ENCODE results near the gene TK1.

Gene TK1

DNA sequence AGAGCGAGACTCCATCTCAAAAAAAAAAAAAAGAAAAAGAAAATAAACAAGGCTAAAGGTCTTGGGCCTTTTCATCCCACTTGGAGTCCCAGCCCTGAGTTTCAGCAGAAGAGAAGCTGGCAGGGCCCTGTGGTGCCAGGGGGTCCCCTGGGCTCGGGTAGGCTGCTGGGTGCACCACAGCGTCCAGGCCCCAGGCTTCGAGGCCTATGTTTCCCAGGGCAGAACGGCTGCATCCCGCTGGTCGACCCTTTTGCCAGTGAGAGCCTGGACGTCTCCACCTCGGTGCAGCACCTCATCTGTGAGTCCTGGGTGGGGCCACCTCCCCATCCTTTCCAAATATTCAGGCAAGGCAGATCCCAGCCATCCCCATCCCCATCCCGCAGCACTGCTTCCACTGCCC lies 46.8 kb upstream of the TK1 start:
- Histone ChIP-seq H3K9me3 (ENCODE audit: insufficient read depth, low read length, severe bottlenecking) (no peaks in the 10 kb centered on the region), H3K9ac (ENCODE audit: low read depth, low read length) (no peak overlapping the region), H3K27ac (ENCODE audit: low read length) (no peak overlapping the region), H3K79me2 (ENCODE audit: insufficient read depth, low read length) (no peaks in the 10 kb centered on the region), H3K4me1 (ENCODE audit: insufficient read depth, low read length) (no peaks in the 10 kb centered on the region), H2AFZ (ENCODE audit: low read depth, low read length) (no peak overlapping the region), H3K36me3 (ENCODE audit: insufficient read depth, low read length) (no peaks in the 10 kb centered on the region), H3K27me3 (ENCODE audit: insufficient read depth, low read length, poor library complexity) (no peaks in the 10 kb centered on the region), H3K4me3 (ENCODE audit: low read depth in 1 of 2, low read length in 2 of 2) (no peak overlapping the region), H3K4me2 (ENCODE audit: insufficient read depth, low read length) (no peak overlapping the region), H4K20me1 (ENCODE audit: insufficient read depth, low read length) (no peaks in the 10 kb centered on the region)
- no peak for ATAC-seq (ENCODE audit: insufficient read depth, low read depth)
- TF ChIP-seq, protein P1, sequence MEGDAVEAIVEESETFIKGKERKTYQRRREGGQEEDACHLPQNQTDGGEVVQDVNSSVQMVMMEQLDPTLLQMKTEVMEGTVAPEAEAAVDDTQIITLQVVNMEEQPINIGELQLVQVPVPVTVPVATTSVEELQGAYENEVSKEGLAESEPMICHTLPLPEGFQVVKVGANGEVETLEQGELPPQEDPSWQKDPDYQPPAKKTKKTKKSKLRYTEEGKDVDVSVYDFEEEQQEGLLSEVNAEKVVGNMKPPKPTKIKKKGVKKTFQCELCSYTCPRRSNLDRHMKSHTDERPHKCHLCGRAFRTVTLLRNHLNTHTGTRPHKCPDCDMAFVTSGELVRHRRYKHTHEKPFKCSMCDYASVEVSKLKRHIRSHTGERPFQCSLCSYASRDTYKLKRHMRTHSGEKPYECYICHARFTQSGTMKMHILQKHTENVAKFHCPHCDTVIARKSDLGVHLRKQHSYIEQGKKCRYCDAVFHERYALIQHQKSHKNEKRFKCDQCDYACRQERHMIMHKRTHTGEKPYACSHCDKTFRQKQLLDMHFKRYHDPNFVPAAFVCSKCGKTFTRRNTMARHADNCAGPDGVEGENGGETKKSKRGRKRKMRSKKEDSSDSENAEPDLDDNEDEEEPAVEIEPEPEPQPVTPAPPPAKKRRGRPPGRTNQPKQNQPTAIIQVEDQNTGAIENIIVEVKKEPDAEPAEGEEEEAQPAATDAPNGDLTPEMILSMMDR (IDR thresholded peaks at IDR 0.05; ENCODE audit: borderline replicate concordance, extremely low read depth, low read length, poor library complexity, severe bottlenecking): no peak
- TF ChIP-seq EZH2 (IDR thresholded peaks at IDR 0.05; ENCODE audit: borderline replicate concordance, low read depth, low read length, severe bottlenecking): no peak
- no peak for DNase-seq

DNA sequence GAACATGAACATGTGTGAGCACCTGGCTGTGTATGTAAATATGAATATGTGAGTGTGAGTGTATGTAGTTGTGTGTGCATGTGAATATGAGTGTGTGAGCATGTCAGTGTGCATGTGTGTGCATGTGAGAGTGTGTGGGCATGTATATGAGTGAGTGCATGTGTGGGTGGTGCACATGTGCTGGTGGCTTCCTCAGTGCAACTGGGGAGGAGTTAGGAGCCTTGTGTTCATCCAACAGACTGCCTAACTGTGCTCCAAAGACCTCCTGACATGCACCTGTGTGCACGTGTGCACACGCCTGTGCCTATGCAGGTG lies 46.0 kb upstream of the TK1 start:
- DNase-seq (no peak), ATAC-seq (ENCODE audit: insufficient read depth, low read depth) (no peak)
- Histone ChIP-seq H3K36me3 (ENCODE audit: insufficient read depth, low read length) (no peaks in the 10 kb centered on the region), H3K9ac (ENCODE audit: low read depth, low read length) (no peak overlapping the region), H3K27ac (ENCODE audit: low read length) (no peak overlapping the region), H2AFZ (ENCODE audit: low read depth, low read length) (no peak overlapping the region), H3K9me3 (ENCODE audit: insufficient read depth, low read length, severe bottlenecking) (no peaks in the 10 kb centered on the region), H3K79me2 (ENCODE audit: insufficient read depth, low read length) (no peaks in the 10 kb centered on the region), H3K4me3 (ENCODE audit: low read depth in 1 of 2, low read length in 2 of 2) (no peak overlapping the region), H3K27me3 (ENCODE audit: insufficient read depth, low read length, poor library complexity) (no peaks in the 10 kb centered on the region), H4K20me1 (ENCODE audit: insufficient read depth, low read length) (no peaks in the 10 kb centered on the region), H3K4me2 (ENCODE audit: insufficient read depth, low read length) (no peak overlapping the region), H3K4me1 (ENCODE audit: insufficient read depth, low read length) (no peaks in the 10 kb centered on the region)
- TF ChIP-seq, protein P1 (IDR thresholded peaks at IDR 0.05; ENCODE audit: borderline replicate concordance, extremely low read depth, low read length, poor library complexity, severe bottlenecking): no peak
- TF ChIP-seq EZH2 (IDR thresholded peaks at IDR 0.05; ENCODE audit: borderline replicate concordance, low read depth, low read length, severe bottlenecking): no peak

DNA sequence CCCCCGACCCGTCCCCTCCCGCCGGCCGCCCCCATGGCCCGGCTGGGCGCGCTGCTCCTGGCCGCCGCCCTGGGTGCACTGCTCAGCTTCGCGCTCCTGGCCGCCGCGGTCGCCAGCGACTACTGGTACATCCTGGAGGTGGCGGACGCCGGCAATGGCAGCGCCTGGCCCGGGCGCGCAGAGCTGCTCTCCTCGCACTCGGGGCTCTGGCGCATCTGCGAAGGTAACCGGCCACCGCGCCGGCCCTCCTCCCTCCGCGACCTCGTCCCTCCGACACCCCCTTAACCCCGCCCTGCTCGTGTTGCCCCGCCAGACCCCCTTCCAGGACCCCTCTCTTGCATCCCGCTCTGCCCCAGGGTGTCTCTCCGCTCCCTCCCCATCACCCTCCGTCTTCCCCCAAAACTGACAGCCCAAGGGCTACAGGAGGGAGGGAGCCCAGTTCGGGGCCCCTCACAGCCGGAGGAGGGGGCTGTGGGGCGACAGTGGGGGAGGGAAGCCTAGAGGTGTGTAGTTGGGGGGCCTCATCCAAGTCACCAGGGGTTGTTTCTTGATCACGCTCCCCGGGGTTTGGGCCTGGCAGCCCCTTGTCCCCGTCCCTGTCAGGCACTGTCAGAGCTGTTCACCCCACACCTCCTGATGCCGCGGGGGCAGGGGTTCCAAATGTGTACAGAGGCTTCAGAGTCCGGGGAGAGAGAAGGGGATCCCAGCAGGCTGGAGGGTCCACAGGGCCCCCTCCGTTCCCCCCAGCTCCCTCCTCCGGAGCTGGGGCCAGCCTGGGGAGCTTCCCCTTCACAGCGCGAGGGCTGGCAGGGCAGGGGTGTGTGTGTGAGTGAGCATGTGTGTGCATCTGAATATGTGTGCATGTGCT lies 45.4 kb upstream of the TK1 start:
- Histone ChIP-seq H3K9ac (ENCODE audit: low read depth, low read length) (no peak overlapping the region), H3K79me2 (ENCODE audit: insufficient read depth, low read length) (no peaks in the 10 kb centered on the region), H4K20me1 (ENCODE audit: insufficient read depth, low read length) (no peaks in the 10 kb centered on the region), H3K4me3 (ENCODE audit: low read depth in 1 of 2, low read length in 2 of 2) (no peak overlapping the region), H3K4me1 (ENCODE audit: insufficient read depth, low read length) (no peaks in the 10 kb centered on the region), H3K27me3 (ENCODE audit: insufficient read depth, low read length, poor library complexity) (no peaks in the 10 kb centered on the region), H3K4me2 (ENCODE audit: insufficient read depth, low read length) (no peak overlapping the region), H3K9me3 (ENCODE audit: insufficient read depth, low read length, severe bottlenecking) (no peaks in the 10 kb centered on the region), H3K27ac (ENCODE audit: low read length) (no peak overlapping the region), H2AFZ (ENCODE audit: low read depth, low read length) (no peak overlapping the region), H3K36me3 (ENCODE audit: insufficient read depth, low read length) (no peaks in the 10 kb centered on the region)
- DNase-seq (no peak), ATAC-seq (ENCODE audit: insufficient read depth, low read depth) (no peak)
- TF ChIP-seq, protein P1 (IDR thresholded peaks at IDR 0.05; ENCODE audit: borderline replicate concordance, extremely low read depth, low read length, poor library complexity, severe bottlenecking): no peak
- no peak for TF ChIP-seq EZH2 (IDR thresholded peaks at IDR 0.05; ENCODE audit: borderline replicate concordance, low read depth, low read length, severe bottlenecking)

Data from DND-41 (cell line).